HG03558 (cell line): ENCODE data around the gene SLC35G4.
"Not testable (repeated sequence)": the region's sequence is repeated elsewhere in the genome, so short reads cannot be mapped to it uniquely, and the experiment has no call there.

ENCODE experiments used
- ATAC-seq: cut with Tn5 transposase; IDR thresholded peaks from one replicate; pipeline ENCODE4 v1.9.1; 2021; ENCODE audit warnings: moderate number of reproducible peaks; ENCODE audit not compliant: unreplicated experiment; ENCODE audit errors: extremely low read depth

SLC35G4 gene

GRCh38 chr18:11613073-11613472, 3.7 kb downstream of the SLC35G4 start:
- not testable (repeated sequence) for ATAC-seq

GRCh38 chr18:11613611-11614010, 4.2 kb downstream of the SLC35G4 start:
- not testable (repeated sequence) for ATAC-seq

GRCh38 chr18:11614042-11614441, 4.6 kb downstream of the SLC35G4 start:
- not testable (repeated sequence) for ATAC-seq

- ATAC-seq, result not testable (repeated sequence)
Measured at GRCh38 chr18:11614981-11615380, 5.6 kb downstream of the SLC35G4 start.

GRCh38 chr18:11647310-11647709, 37.9 kb downstream of the SLC35G4 start:
- not testable (repeated sequence) for ATAC-seq

- not testable (repeated sequence) for ATAC-seq
Measured at GRCh38 chr18:11647804-11648203, 38.4 kb downstream of the SLC35G4 start.

- ATAC-seq, result no peak
Measured at GRCh38 chr18:11649839-11650238, 40.4 kb downstream of the SLC35G4 start.

- no peak for ATAC-seq
Measured at GRCh38 chr18:11651899-11652298, 42.5 kb downstream of the SLC35G4 start.

GRCh38 chr18:11653521-11653920, 44.1 kb downstream of the SLC35G4 start:
- ATAC-seq, result no peak

- ATAC-seq, result no peak
Measured at GRCh38 chr18:11654736-11655605, 45.6 kb downstream of the SLC35G4 start.

- no peak for ATAC-seq
Measured at GRCh38 chr18:11655606-11655932, 46.2 kb downstream of the SLC35G4 start.

GRCh38 chr18:11657152-11657551, 47.8 kb downstream of the SLC35G4 start:
- no peak for ATAC-seq

GRCh38 chr18:11657554-11657953, 48.2 kb downstream of the SLC35G4 start:
- ATAC-seq, result no peak

- no peak for ATAC-seq
Measured at GRCh38 chr18:11658019-11658418, 48.6 kb downstream of the SLC35G4 start.

- ATAC-seq, result no peak
Measured at GRCh38 chr18:11658989-11659388, 49.6 kb downstream of the SLC35G4 start.
